Activated B cell treated with CpG ODN at 0.5 μM for 24 hours (primary cell): Measurements from ENCODE around the gene FRY. TPM values are rescaled to one million over a fixed set of nuclear protein-coding genes. Genes with fewer than 3 reads are reported as not detected.

ENCODE experiments used
- ATAC-seq: fragments of 200-7000 bp; cut with Tn5 transposase; one replicate; pipeline ENCODE4 v1.10.0; 2021; ENCODE audit warnings: low read depth, mild to moderate bottlenecking, moderate library complexity
- CTCF ChIA-PET: fragments of 350-600 bp; sonication (Branson Sonifier 250); formaldehyde crosslinking; loops from one replicate; lab custom pipeline; 2021; ENCODE audit warnings: antibody characterized with exemption; lab: Charles Lee
- POLR2A ChIA-PET: fragments of 350-600 bp; sonication (Branson Sonifier 250); formaldehyde crosslinking; loops from one replicate; lab custom pipeline; 2021; ENCODE audit warnings: antibody characterized with exemption; lab: Charles Lee
- DNase-seq: peaks from one replicate; pipeline ENCODE4 v3.0.0; 2022
- H3K27ac Mint-ChIP-seq: one replicate; pipeline ENCODE4 v1.8.0; 2020; ENCODE audit warnings: mixed read lengths
- H3K27me3 Mint-ChIP-seq: one replicate; pipeline ENCODE4 v1.8.0; 2021; ENCODE audit warnings: mixed read lengths
- H3K36me3 Mint-ChIP-seq: one replicate; pipeline ENCODE4 v1.8.0; 2021; ENCODE audit warnings: low read depth, mixed read lengths
- H3K4me1 Mint-ChIP-seq: one replicate; pipeline ENCODE4 v1.8.0; 2021; ENCODE audit warnings: mixed read lengths
- H3K4me3 Mint-ChIP-seq: one replicate; pipeline ENCODE4 v1.8.0; 2020; ENCODE audit warnings: mild to moderate bottlenecking, mixed read lengths
- H3K9me3 Mint-ChIP-seq: one replicate; pipeline ENCODE4 v1.8.0; 2020; ENCODE audit warnings: mixed read lengths
- intact Hi-C: fragments of 100-400 bp; cut with micrococcal nuclease; formaldehyde crosslinking; loops from one replicate; pipeline ENCODE4 v1.15.1; 2024
- total RNA-seq: library from RNA; stranded (reverse); gene quantifications from 2 replicates; pipeline ENCODE4 v1.2.3, GENCODE V29; 2022
- TF ChIP-seq, protein P1 (sequence below): fragments of 200-600 bp; IDR thresholded peaks from one replicate; pipeline ENCODE4 v1.8.0; 2022; ENCODE audit warnings: antibody characterized with exemption, mild to moderate bottlenecking

Gene FRY
- total RNA-seq, 1 donor from 2014 or later, result 4.8 TPM

- intact Hi-C loops, result loop anchor here (2.0 kb wide), 1 partner anchor 15 kb away; the partner anchor contains the start of gene FRY
- H3K9me3 Mint-ChIP-seq, result no peaks in the 10 kb centered on the region
- no peaks in the 10 kb centered on the region for H3K27me3 Mint-ChIP-seq
- no peaks in the 10 kb centered on the region for H3K36me3 Mint-ChIP-seq
- H3K27ac Mint-ChIP-seq, result peak overlapping the region; percentile 48
- H3K4me3 Mint-ChIP-seq, result peak overlapping the region; percentile 63
- DNase-seq, result no peak
- ChIA-PET CTCF (interaction anchor here (1.0 kb wide), 1 partner anchor 9 kb away, joined by 3 read pairs; no protein-coding TSS in a partner anchor), POLR2A (interaction anchor here (1.6 kb wide), 1 partner anchor 269 kb away, joined by 6 read pairs; the partner anchor contains the start of genes BRCA2 and ZAR1L)
- ATAC-seq, result peak; percentile 54
- H3K4me1 Mint-ChIP-seq, result peaks cover 42% of the 10 kb centered on the region
- TF ChIP-seq, protein P1, sequence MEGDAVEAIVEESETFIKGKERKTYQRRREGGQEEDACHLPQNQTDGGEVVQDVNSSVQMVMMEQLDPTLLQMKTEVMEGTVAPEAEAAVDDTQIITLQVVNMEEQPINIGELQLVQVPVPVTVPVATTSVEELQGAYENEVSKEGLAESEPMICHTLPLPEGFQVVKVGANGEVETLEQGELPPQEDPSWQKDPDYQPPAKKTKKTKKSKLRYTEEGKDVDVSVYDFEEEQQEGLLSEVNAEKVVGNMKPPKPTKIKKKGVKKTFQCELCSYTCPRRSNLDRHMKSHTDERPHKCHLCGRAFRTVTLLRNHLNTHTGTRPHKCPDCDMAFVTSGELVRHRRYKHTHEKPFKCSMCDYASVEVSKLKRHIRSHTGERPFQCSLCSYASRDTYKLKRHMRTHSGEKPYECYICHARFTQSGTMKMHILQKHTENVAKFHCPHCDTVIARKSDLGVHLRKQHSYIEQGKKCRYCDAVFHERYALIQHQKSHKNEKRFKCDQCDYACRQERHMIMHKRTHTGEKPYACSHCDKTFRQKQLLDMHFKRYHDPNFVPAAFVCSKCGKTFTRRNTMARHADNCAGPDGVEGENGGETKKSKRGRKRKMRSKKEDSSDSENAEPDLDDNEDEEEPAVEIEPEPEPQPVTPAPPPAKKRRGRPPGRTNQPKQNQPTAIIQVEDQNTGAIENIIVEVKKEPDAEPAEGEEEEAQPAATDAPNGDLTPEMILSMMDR, result no peak
Measured at GRCh38 chr13:32045982-32046785, 14.6 kb downstream of the FRY start.

- POLR2A ChIA-PET, result interaction anchor here (1.6 kb wide), 1 partner anchor 268 kb away, joined by 6 read pairs; the partner anchor contains the start of genes BRCA2 and ZAR1L
- no peak for DNase-seq
- ATAC-seq, result no peak
- H3K27ac Mint-ChIP-seq, result no peak overlapping the region
- H3K4me1 Mint-ChIP-seq, result peaks cover 33% of the 10 kb centered on the region
- intact Hi-C loops, result loop anchor here (2.0 kb wide), 1 partner anchor 16 kb away; the partner anchor contains the start of gene FRY
- H3K36me3 Mint-ChIP-seq, result no peaks in the 10 kb centered on the region
- TF ChIP-seq, protein P1, result no peak
- no peaks in the 10 kb centered on the region for H3K9me3 Mint-ChIP-seq
- H3K27me3 Mint-ChIP-seq, result no peaks in the 10 kb centered on the region
- CTCF ChIA-PET, result no interaction called here
- H3K4me3 Mint-ChIP-seq, result no peak overlapping the region
Measured at GRCh38 chr13:32047088-32047487, 15.5 kb downstream of the FRY start.

GRCh38 chr13:32047793-32048192 is 16.2 kb downstream of the FRY start:
- POLR2A ChIA-PET, result interaction anchor here (1.6 kb wide), 1 partner anchor 267 kb away, joined by 6 read pairs; the partner anchor contains the start of genes BRCA2 and ZAR1L
- H3K9me3 Mint-ChIP-seq, result no peaks in the 10 kb centered on the region
- H3K4me3 Mint-ChIP-seq, result no peak overlapping the region
- TF ChIP-seq, protein P1, result no peak
- H3K27me3 Mint-ChIP-seq, result no peaks in the 10 kb centered on the region
- H3K27ac Mint-ChIP-seq, result no peak overlapping the region
- peaks cover 29% of the 10 kb centered on the region for H3K4me1 Mint-ChIP-seq
- no peak for ATAC-seq
- intact Hi-C loops, result loop anchor here (2.0 kb wide), 1 partner anchor 17 kb away; the partner anchor contains the start of gene FRY
- no peak for DNase-seq
- H3K36me3 Mint-ChIP-seq, result no peaks in the 10 kb centered on the region
- CTCF ChIA-PET, result no interaction called here

GRCh38 chr13:32048816-32049215 is 17.2 kb downstream of the FRY start:
- TF ChIP-seq, protein P1, result no peak
- intact Hi-C loops, result no loop called here
- no peaks in the 10 kb centered on the region for H3K9me3 Mint-ChIP-seq
- no peak for DNase-seq
- CTCF ChIA-PET, result no interaction called here
- no peak overlapping the region for H3K4me3 Mint-ChIP-seq
- no peaks in the 10 kb centered on the region for H3K36me3 Mint-ChIP-seq
- no peaks in the 10 kb centered on the region for H3K27me3 Mint-ChIP-seq
- ATAC-seq, result no peak
- POLR2A ChIA-PET, result no interaction called here
- no peak overlapping the region for H3K27ac Mint-ChIP-seq
- peaks cover 23% of the 10 kb centered on the region for H3K4me1 Mint-ChIP-seq

GRCh38 chr13:32051156-32051555 is 19.6 kb downstream of the FRY start:
- intact Hi-C loops, result no loop called here
- Mint-ChIP-seq H3K4me1 (peaks cover 20% of the 10 kb centered on the region), H3K36me3 (no peaks in the 10 kb centered on the region), H3K9me3 (no peaks in the 10 kb centered on the region), H3K4me3 (no peak overlapping the region), H3K27ac (no peak overlapping the region), H3K27me3 (no peaks in the 10 kb centered on the region)
- ATAC-seq (no peak), DNase-seq (no peak)
- POLR2A ChIA-PET, result interaction anchor here (1.2 kb wide), 1 partner anchor 487 kb away, joined by 3 read pairs; the partner anchor contains the start of gene N4BP2L2
- CTCF ChIA-PET, result no interaction called here
- TF ChIP-seq, protein P1, result no peak
